ENCODE measurements around the gene PRR16.
"Not testable (repeated sequence)": the region's sequence is repeated elsewhere in the genome, so short reads cannot be mapped to it uniquely, and the experiment has no call there.

The PRR16 gene

DNA sequence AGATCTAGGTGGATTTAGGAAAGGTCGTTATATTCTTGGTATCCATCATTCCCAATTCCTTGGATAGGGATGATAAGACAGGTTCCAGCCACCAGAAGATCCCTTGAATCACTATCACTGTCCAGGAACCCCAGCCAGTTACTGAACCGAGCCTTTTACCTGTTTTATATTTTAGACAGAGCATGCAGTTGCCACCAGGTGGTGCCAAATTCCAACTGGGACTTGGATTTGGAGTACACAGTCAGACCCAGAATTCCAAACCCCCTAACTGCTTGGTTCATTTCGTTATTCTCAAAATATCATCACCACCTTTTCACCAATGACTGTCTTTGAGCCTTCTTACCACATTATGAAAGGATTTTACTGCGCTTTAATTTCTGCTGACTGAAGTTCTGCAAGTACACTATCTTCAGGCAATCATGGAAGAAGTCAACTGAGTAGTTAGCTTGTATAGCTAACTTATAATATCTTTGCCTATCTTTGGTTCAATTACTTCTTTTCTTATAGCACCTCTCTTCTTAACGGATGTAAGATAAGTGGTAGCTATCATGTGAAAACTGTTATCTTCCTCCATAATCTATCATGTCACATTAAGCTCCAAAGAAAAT lies 191.8 kb downstream of the PRR16 start:
- no peak for DNase-seq
- H3K27me3 Mint-ChIP-seq = no peaks in the 10 kb centered on the region
- no peaks in the 10 kb centered on the region for H3K4me1 Mint-ChIP-seq (ENCODE audit: low read depth)
- peaks cover 5% of the 10 kb centered on the region for H3K9me3 Mint-ChIP-seq
- no peaks in the 10 kb centered on the region for H3K36me3 Mint-ChIP-seq (ENCODE audit: low read depth)
- no peak overlapping the region for H3K27ac Mint-ChIP-seq
- H3K4me3 Mint-ChIP-seq = no peak overlapping the region

GRCh38 chr5:120657104-120657503 lies 193.0 kb downstream of the PRR16 start:
- H3K36me3 Mint-ChIP-seq (ENCODE audit: low read depth) = no peaks in the 10 kb centered on the region
- no peak overlapping the region for H3K4me3 Mint-ChIP-seq
- H3K9me3 Mint-ChIP-seq = peaks cover 7% of the 10 kb centered on the region
- DNase-seq = no peak
- no peak overlapping the region for H3K27ac Mint-ChIP-seq
- no peaks in the 10 kb centered on the region for H3K27me3 Mint-ChIP-seq
- H3K4me1 Mint-ChIP-seq (ENCODE audit: low read depth) = no peaks in the 10 kb centered on the region

DNA sequence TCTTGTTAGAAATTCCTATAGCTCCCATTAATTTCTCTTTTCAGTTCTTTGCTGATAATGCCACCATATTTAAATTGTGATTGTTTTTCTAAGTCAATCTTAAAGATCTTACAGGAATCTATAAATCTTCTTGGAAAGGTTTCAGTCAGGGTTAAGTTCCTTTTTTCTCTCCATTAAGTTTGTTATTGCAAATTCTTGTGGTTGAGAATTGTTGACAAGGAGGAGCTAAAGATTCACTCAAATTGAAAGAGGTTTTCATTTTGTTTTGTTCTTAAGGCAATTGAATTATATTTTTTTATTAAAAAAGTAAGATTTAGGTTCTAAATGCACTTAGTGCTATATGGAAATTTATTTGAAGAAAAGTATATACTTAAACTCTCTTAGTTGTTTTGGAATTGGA lies 213.4 kb downstream of the PRR16 start:
- Mint-ChIP-seq H3K4me3 (no peak overlapping the region), H3K9me3 (peaks cover 8% of the 10 kb centered on the region), H3K27me3 (no peaks in the 10 kb centered on the region), H3K4me1 (ENCODE audit: low read depth) (no peaks in the 10 kb centered on the region), H3K27ac (no peak overlapping the region), H3K36me3 (ENCODE audit: low read depth) (no peaks in the 10 kb centered on the region)
- no peak for DNase-seq

GRCh38 chr5:120678279-120678678 lies 214.2 kb downstream of the PRR16 start:
- no peak overlapping the region for H3K27ac Mint-ChIP-seq
- no peak for DNase-seq
- H3K36me3 Mint-ChIP-seq (ENCODE audit: low read depth) = no peaks in the 10 kb centered on the region
- no peaks in the 10 kb centered on the region for H3K4me1 Mint-ChIP-seq (ENCODE audit: low read depth)
- no peaks in the 10 kb centered on the region for H3K27me3 Mint-ChIP-seq
- no peak overlapping the region for H3K4me3 Mint-ChIP-seq
- peaks cover 8% of the 10 kb centered on the region for H3K9me3 Mint-ChIP-seq

DNA sequence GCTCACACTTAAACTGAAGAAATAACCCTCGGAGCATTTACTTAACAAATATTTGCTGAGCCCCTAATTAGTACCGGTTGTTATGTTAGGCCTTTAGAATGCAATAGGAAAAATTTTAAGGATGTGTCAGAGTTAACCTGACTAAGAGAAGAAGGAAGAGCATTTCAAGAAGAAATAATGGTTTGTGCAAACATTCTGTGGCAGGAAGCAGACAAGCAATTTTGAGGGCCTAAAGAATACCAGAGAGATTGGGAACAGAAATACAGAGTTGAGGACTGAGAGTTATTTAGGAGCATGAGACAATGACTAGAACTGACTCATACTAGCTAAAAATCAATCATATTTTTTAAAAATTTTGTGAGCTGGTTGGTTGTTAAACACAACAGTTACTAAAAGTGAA lies 218.8 kb downstream of the PRR16 start:
- Mint-ChIP-seq H3K4me1 (ENCODE audit: low read depth) (no peaks in the 10 kb centered on the region), H3K36me3 (ENCODE audit: low read depth) (no peaks in the 10 kb centered on the region), H3K27ac (no peak overlapping the region), H3K4me3 (no peak overlapping the region), H3K9me3 (peaks cover 10% of the 10 kb centered on the region), H3K27me3 (no peaks in the 10 kb centered on the region)
- no peak for DNase-seq

- Mint-ChIP-seq H3K36me3 (ENCODE audit: low read depth) (no peaks in the 10 kb centered on the region), H3K4me3 (no peak overlapping the region), H3K27me3 (no peaks in the 10 kb centered on the region), H3K27ac (no peak overlapping the region), H3K9me3 (peaks cover 6% of the 10 kb centered on the region), H3K4me1 (ENCODE audit: low read depth) (no peaks in the 10 kb centered on the region)
- DNase-seq = no peak
Measured at GRCh38 chr5:120683580-120683979, 219.5 kb downstream of the PRR16 start.

DNA sequence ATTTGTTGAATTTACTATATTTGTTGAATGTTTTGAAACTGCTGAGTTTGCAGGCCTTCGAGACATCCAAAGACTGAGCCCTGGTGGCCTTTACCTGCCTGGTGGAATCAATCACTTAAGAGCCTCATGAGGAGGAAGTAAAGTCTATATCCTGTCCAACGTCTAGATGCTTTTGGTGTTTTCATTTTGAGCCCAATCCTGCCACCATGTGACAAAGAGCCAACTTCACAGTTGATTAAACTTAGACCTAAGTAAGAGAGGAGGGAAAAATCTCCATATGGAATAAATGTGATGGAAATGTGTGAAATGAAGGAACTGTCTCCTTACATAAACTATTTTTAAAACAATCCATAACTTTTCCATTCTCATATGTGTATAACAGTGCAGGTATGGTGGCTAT lies 220.1 kb downstream of the PRR16 start:
- Mint-ChIP-seq H3K27ac (no peak overlapping the region), H3K27me3 (no peaks in the 10 kb centered on the region), H3K36me3 (ENCODE audit: low read depth) (no peaks in the 10 kb centered on the region), H3K4me1 (ENCODE audit: low read depth) (no peaks in the 10 kb centered on the region), H3K9me3 (peaks cover 6% of the 10 kb centered on the region), H3K4me3 (no peak overlapping the region)
- DNase-seq = no peak

DNA sequence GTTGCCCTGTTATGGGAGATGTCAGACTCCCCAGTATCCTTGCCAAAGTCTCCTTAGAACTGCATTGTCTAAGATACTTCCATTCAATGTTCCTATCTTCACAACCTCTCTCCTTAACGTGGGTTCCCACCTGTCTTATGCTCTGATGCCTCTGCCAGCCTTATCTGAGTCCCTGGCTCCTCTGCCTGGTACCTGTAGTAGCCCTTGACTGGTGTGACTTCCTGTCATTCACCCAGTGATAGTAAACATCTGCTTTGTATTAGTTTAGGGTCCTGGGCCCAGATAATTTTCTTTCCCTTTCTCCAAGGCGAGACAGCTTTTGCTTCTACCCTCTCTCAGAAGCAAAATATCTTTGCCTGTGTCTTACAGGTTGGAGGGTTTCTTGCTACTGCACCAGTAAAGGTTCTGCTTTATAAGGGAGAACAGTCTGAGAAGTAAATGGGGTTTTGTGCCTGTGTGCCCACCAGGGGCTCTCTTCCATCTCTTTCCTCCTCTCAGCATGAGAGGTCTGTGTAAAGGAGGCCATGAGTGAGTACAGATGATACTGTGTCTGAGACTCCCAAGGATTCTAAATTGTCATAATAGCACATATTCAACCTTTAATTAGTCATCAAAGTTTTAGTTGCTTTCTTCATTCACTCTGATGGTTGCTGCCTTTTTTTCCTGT lies 220.8 kb downstream of the PRR16 start:
- no peaks in the 10 kb centered on the region for H3K36me3 Mint-ChIP-seq (ENCODE audit: low read depth)
- H3K9me3 Mint-ChIP-seq = peaks cover 6% of the 10 kb centered on the region
- H3K4me1 Mint-ChIP-seq (ENCODE audit: low read depth) = no peaks in the 10 kb centered on the region
- H3K4me3 Mint-ChIP-seq = no peak overlapping the region
- H3K27me3 Mint-ChIP-seq = no peaks in the 10 kb centered on the region
- no peak for DNase-seq
- H3K27ac Mint-ChIP-seq = no peak overlapping the region

GRCh38 chr5:120690621-120691407 lies 226.7 kb downstream of the PRR16 start:
- no peak overlapping the region for H3K27ac Mint-ChIP-seq
- no peak for DNase-seq
- peaks cover 2% of the 10 kb centered on the region for H3K9me3 Mint-ChIP-seq
- H3K27me3 Mint-ChIP-seq = no peaks in the 10 kb centered on the region
- no peaks in the 10 kb centered on the region for H3K4me1 Mint-ChIP-seq (ENCODE audit: low read depth)
- H3K36me3 Mint-ChIP-seq (ENCODE audit: low read depth) = no peaks in the 10 kb centered on the region
- no peak overlapping the region for H3K4me3 Mint-ChIP-seq

DNA sequence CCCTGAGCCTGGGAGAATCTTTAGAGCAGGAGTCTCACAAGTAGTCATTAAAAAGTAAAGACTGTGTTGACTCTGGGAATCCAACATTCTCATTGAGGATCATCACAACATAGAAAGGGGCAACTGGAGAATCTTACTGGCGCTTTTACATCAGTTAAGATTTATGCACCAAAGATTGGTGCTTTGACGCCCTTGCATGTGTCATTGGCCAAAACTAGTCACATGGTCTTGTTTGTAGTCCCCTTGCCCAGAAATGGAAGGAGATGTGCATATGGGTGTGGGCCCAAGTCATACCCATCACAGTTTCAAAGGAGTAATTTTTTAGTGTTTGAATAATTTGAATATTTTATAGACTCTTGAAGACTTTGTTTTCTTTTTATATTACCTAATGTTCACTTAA lies 228.2 kb downstream of the PRR16 start:
- Mint-ChIP-seq H3K4me3 (no peak overlapping the region), H3K4me1 (ENCODE audit: low read depth) (no peaks in the 10 kb centered on the region), H3K27ac (no peak overlapping the region), H3K36me3 (ENCODE audit: low read depth) (no peaks in the 10 kb centered on the region), H3K9me3 (no peaks in the 10 kb centered on the region), H3K27me3 (no peaks in the 10 kb centered on the region)
- no peak for DNase-seq

DNA sequence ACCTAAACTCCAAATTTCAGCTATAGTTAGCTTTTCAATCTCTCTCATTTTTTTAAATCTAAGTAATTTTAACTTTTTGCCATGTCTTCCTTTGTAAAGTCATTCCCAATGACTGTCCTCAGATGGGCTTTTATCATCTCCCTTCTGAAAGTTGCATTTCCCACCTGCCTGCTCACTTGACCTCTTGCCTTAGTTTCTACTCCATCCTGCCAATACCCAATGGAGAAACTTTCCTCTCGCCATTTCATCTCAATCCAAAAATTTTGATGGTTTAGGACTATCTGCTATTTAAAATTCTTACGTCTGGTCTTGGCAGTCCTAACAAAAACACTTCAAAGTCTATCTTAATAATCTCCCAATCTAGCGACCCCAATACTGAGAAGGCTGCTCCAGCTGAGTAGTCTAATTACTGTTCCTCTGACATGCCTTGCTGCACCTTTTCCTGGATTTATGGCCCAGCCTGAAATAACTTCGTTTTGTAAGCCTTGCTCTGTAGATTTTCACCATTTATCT lies 231.3 kb downstream of the PRR16 start:
- peaks cover 2% of the 10 kb centered on the region for H3K9me3 Mint-ChIP-seq
- no peak for DNase-seq
- H3K27ac Mint-ChIP-seq = no peak overlapping the region
- no peaks in the 10 kb centered on the region for H3K4me1 Mint-ChIP-seq (ENCODE audit: low read depth)
- H3K4me3 Mint-ChIP-seq = no peak overlapping the region
- H3K36me3 Mint-ChIP-seq (ENCODE audit: low read depth) = no peaks in the 10 kb centered on the region
- no peaks in the 10 kb centered on the region for H3K27me3 Mint-ChIP-seq

- H3K4me3 Mint-ChIP-seq = no peak overlapping the region
- DNase-seq = no peak
- no peaks in the 10 kb centered on the region for H3K36me3 Mint-ChIP-seq (ENCODE audit: low read depth)
- H3K4me1 Mint-ChIP-seq (ENCODE audit: low read depth) = no peaks in the 10 kb centered on the region
- H3K9me3 Mint-ChIP-seq = peaks cover 2% of the 10 kb centered on the region
- no peak overlapping the region for H3K27ac Mint-ChIP-seq
- H3K27me3 Mint-ChIP-seq = peaks cover 6% of the 10 kb centered on the region
Measured at GRCh38 chr5:120697147-120697546, 233.0 kb downstream of the PRR16 start.

DNA sequence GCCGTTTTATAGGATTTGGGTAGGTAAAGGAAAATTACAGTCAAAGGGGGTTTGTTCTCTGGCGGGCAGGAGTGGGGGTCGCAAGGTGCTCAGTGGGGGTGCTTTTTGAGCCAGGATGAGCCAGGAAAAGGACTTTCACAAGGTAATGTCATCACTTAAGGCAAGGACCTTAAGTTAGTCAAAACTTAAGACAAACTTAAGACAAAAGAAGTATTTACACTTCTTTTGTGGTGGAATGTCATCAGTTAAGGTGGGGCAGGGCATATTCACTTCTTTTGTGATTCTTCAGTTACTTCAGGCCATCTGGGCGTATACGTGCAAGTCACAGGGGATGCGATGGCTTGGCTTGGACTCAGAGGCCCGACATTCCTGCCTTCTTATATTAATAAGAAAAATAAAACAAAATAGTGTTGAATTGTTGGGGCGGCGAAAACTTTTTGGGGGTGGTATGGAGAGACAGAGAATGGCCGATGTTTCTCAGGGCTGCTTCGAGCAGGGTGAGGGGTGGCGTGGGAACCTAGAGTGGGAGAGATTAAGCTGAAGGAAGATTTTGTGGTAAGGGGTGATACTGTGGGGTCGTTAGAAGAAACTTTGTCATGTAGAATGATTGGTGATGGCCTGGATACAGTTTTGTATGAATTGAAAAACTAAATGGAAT lies 233.7 kb downstream of the PRR16 start:
- H3K4me3 Mint-ChIP-seq; H3K4me1 Mint-ChIP-seq (ENCODE audit: low read depth); H3K9me3 Mint-ChIP-seq: not testable (repeated sequence)

DNA sequence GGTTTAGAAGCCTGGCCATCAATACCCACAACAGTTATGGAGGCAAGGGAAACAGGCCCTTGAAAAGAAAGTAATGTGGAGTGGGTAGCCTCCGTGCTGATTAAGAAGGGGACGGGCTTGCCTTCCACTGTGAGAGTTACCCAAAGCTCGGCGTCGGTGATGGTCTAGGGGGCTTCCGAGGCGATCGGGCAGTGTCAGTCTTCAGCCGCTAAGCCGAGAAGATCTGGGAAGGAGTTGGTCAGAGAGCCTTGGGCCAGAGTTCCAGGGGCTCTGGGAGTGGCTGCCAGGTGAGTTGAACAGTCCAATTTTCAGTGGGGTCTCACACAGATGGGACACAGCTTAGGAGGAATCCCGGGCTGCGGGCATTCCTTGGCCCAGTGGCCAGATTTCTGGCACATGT lies 236.6 kb downstream of the PRR16 start:
- H3K27ac Mint-ChIP-seq; H3K4me1 Mint-ChIP-seq (ENCODE audit: low read depth); H3K36me3 Mint-ChIP-seq (ENCODE audit: low read depth); DNase-seq; H3K4me3 Mint-ChIP-seq; H3K27me3 Mint-ChIP-seq; H3K9me3 Mint-ChIP-seq: not testable (repeated sequence)

More for the DNA sequence above, 233.7 kb downstream of the PRR16 start:
- H3K36me3 Mint-ChIP-seq (ENCODE audit: low read depth); DNase-seq; H3K27ac Mint-ChIP-seq; H3K27me3 Mint-ChIP-seq: not testable (repeated sequence)
